RWPE1 (cell line): ENCODE results near the gene ETV4.

Experiments used
- CTCF ChIA-PET: fragments of 350-600 bp; sonication (Branson Sonifier 250); formaldehyde crosslinking; extraction: SDS; loops from one replicate; lab custom pipeline; 2021; lab: Yijun Ruan, JAX
- POLR2A ChIA-PET: fragments of 400-600 bp; formaldehyde crosslinking; extraction: SDS; loops from one replicate; lab custom pipeline; 2020; ENCODE audit warnings: antibody characterized with exemption; ENCODE audit not compliant: low non-redundant PET; lab: Yijun Ruan, JAX
- DNase-seq: peaks from one replicate; pipeline ENCODE4 v3.0.0; 2012; ENCODE audit warnings: low spot score
- H3K27ac ChIP-seq: fragments of 450-650 bp; 2 replicates; pipeline ENCODE4 v1.5.1; 2017
- CTCF ChIP-seq: fragments of 450-650 bp; conservative IDR thresholded peaks from 2 replicates; pipeline ENCODE4 v1.5.1; 2017; ENCODE audit warnings: low read depth, mild to moderate bottlenecking

ETV4 gene

GRCh38 chr17:43543300-43543699 lies 2.8 kb downstream of the ETV4 start:
- DNase-seq = no peak
- ChIA-PET POLR2A (no interaction called here), CTCF (no interaction called here)
- no peak for TF ChIP-seq CTCF
- H3K27ac ChIP-seq = no peak overlapping the region

GRCh38 chr17:43542859-43543258 lies 3.3 kb downstream of the ETV4 start:
- no peak for TF ChIP-seq CTCF
- no peak for DNase-seq
- ChIA-PET POLR2A (no interaction called here), CTCF (no interaction called here)
- no peak overlapping the region for H3K27ac ChIP-seq

- POLR2A ChIA-PET = no interaction called here
Observed at GRCh38 chr17:43540821-43541674, 5.1 kb downstream of the ETV4 start.

GRCh38 chr17:43536236-43536992 lies 9.7 kb downstream of the ETV4 start:
- POLR2A ChIA-PET = no interaction called here
- peak overlapping the region; percentile 64 for H3K27ac ChIP-seq
- no peak for TF ChIP-seq CTCF
- CTCF ChIA-PET = no interaction called here
- peak; percentile 55 for DNase-seq

More at GRCh38 chr17:43540821-43541674, 5.1 kb downstream of the ETV4 start:
- no peak for TF ChIP-seq CTCF
- 0 out of 2 replicates have a peak overlapping the region, but pooled peaks have one; percentile 15 for H3K27ac ChIP-seq
- DNase-seq = no peak
- CTCF ChIA-PET = interaction anchor here (0.6 kb wide), 1 partner anchor 453 kb away, joined by 3 read pairs; no protein-coding TSS in a partner anchor

- ChIA-PET POLR2A (no interaction called here), CTCF (no interaction called here)
- H3K27ac ChIP-seq = peak overlapping the region; percentile 64; the same call in 1 of the 2 replicates
- no peak for DNase-seq
- no peak for TF ChIP-seq CTCF
Observed at GRCh38 chr17:43534909-43535308, 11.2 kb downstream of the ETV4 start.

GRCh38 chr17:43533699-43534098 lies 12.4 kb downstream of the ETV4 start:
- no peak for DNase-seq
- no peak for TF ChIP-seq CTCF
- ChIA-PET CTCF (no interaction called here), POLR2A (no interaction called here)
- no peak overlapping the region for H3K27ac ChIP-seq
